ENCODE measurements around the gene CLASRP.

CLASRP gene

DNA sequence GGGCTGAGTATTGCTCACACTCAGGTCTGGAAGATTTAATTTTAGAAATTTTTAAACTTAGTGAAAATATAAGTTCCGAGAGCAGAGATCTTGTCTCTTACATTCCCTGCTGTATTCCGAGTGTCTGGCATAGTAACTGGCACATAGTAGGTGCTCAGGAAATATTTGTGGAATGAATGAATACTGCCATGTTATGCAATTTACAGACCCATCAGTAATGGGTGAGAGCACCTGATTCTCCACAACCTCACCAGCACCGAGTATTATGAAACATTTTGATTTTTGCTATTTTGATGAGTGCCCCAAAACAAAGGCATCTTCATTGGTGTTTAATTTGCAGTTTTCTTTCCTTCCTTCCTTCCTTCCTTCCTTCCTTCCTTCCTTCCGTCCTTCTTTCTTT lies 15.8 kb upstream of the CLASRP start:
- Histone ChIP-seq H3K4me1 (ENCODE audit: insufficient read depth, insufficient read length) (no peaks in the 10 kb centered on the region), H3K9me3 (ENCODE audit: insufficient read depth, low read length) (no peaks in the 10 kb centered on the region), H3K36me3 (ENCODE audit: insufficient read depth, insufficient read length, low read length) (peaks cover 20% of the 10 kb centered on the region), H3K27me3 (ENCODE audit: insufficient read depth, insufficient read length) (no peaks in the 10 kb centered on the region), H3K9ac (ENCODE audit: insufficient read length, low read depth) (no peak overlapping the region), H3K4me3 (ENCODE audit: insufficient read length, low read depth) (no peak overlapping the region)
- TF ChIP-seq ZNF274 (IDR thresholded peaks at IDR 0.05; ENCODE audit: low read depth, low read length): no peak
- DNase-seq (ENCODE audit: low read depth, low spot score): no peak

DNA sequence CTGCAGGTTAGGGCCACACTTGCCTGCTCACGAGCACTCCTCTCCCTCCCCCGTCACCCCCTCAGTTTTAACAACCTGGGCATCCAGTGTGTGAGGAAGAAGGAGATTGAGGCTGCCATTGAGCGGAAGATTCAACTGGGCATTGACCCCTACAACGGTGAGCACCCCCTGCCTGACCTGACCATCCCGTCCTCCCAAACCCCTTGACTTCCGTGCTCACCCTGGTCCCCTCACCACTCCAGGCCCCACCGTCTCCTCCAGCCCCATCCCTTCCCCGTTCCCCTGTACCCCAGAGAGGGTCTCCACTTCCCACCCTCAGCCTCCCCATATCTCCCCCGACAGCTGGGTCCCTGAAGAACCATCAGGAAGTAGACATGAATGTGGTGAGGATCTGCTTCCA lies 13.6 kb upstream of the CLASRP start:
- Histone ChIP-seq H3K9ac (ENCODE audit: insufficient read length, low read depth) (no peak overlapping the region), H3K9me3 (ENCODE audit: insufficient read depth, low read length) (no peaks in the 10 kb centered on the region), H3K4me3 (ENCODE audit: insufficient read length, low read depth) (no peak overlapping the region), H3K27me3 (ENCODE audit: insufficient read depth, insufficient read length) (no peaks in the 10 kb centered on the region), H3K4me1 (ENCODE audit: insufficient read depth, insufficient read length) (no peaks in the 10 kb centered on the region), H3K36me3 (ENCODE audit: insufficient read depth, insufficient read length, low read length) (peaks cover 25% of the 10 kb centered on the region)
- TF ChIP-seq SUZ12 (IDR thresholded peaks at IDR 0.05; ENCODE audit: extremely low read depth, insufficient read depth, insufficient read length) (no peak), YY1 (IDR thresholded peaks at IDR 0.05; ENCODE audit: insufficient read depth, insufficient read length) (no peak), ZNF274 (IDR thresholded peaks at IDR 0.05; ENCODE audit: low read depth, low read length) (no peak)
- no peak for DNase-seq (ENCODE audit: low read depth, low spot score)

DNA sequence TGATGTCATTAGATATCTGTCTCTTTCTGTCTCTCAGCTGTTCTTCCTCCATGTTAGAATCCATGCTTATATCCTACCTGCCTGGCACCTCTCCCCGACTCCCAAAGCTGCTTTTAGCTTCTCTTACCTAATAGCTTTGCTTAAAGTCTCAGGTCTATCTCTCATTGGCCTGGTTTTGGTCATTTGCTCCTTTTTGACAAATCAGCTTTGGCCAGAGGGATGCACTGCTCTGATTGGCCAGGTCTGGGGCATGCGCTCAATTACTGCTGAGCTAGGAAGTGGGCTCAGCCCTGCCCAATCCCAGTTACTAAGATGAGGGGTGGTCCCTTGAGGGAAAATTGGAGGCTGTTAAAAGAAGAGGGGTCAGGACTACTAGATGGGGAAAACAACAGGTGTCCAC lies 11.5 kb upstream of the CLASRP start:
- TF ChIP-seq SUZ12 (IDR thresholded peaks at IDR 0.05; ENCODE audit: extremely low read depth, insufficient read depth, insufficient read length) (no peak), YY1 (IDR thresholded peaks at IDR 0.05; ENCODE audit: insufficient read depth, insufficient read length) (no peak), ZNF274 (IDR thresholded peaks at IDR 0.05; ENCODE audit: low read depth, low read length) (no peak)
- no peaks in the 10 kb centered on the region for H3K27me3 ChIP-seq (ENCODE audit: insufficient read depth, insufficient read length)
- H3K4me3 ChIP-seq (ENCODE audit: insufficient read length, low read depth): no peak overlapping the region
- no peak for DNase-seq (ENCODE audit: low read depth, low spot score)
- no peak overlapping the region for H3K9ac ChIP-seq (ENCODE audit: insufficient read length, low read depth)
- H3K4me1 ChIP-seq (ENCODE audit: insufficient read depth, insufficient read length): no peaks in the 10 kb centered on the region
- no peaks in the 10 kb centered on the region for H3K9me3 ChIP-seq (ENCODE audit: insufficient read depth, low read length)
- H3K36me3 ChIP-seq (ENCODE audit: insufficient read depth, insufficient read length, low read length): peaks cover 35% of the 10 kb centered on the region

DNA sequence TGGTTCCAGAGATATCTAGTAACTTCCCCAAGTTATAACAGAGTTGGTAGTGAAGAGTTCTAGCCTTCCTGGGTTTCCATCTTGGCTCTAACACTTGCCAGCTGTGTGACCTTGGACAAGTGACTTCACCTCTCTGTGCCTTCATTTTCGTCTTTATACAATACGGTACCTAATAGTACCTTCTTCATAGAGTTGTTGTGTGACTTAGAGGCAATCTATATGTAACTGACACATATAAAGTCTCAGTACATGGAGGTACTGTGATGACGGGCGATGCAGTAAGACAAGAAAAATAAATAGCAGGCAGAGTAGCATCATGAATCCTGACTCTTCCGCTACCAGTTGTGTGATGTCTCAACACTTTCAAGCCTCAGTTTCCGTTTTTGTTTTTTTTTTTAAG lies 8.0 kb upstream of the CLASRP start:
- no peak overlapping the region for H3K4me3 ChIP-seq (ENCODE audit: insufficient read length, low read depth)
- H3K27me3 ChIP-seq (ENCODE audit: insufficient read depth, insufficient read length): no peaks in the 10 kb centered on the region
- H3K4me1 ChIP-seq (ENCODE audit: insufficient read depth, insufficient read length): no peaks in the 10 kb centered on the region
- H3K9me3 ChIP-seq (ENCODE audit: insufficient read depth, low read length): no peaks in the 10 kb centered on the region
- peaks cover 44% of the 10 kb centered on the region for H3K36me3 ChIP-seq (ENCODE audit: insufficient read depth, insufficient read length, low read length)
- DNase-seq (ENCODE audit: low read depth, low spot score): no peak
- no peak for TF ChIP-seq ZNF274 (IDR thresholded peaks at IDR 0.05; ENCODE audit: low read depth, low read length)
- TF ChIP-seq YY1 (IDR thresholded peaks at IDR 0.05; ENCODE audit: insufficient read depth, insufficient read length): no peak
- no peak overlapping the region for H3K9ac ChIP-seq (ENCODE audit: insufficient read length, low read depth)

DNA sequence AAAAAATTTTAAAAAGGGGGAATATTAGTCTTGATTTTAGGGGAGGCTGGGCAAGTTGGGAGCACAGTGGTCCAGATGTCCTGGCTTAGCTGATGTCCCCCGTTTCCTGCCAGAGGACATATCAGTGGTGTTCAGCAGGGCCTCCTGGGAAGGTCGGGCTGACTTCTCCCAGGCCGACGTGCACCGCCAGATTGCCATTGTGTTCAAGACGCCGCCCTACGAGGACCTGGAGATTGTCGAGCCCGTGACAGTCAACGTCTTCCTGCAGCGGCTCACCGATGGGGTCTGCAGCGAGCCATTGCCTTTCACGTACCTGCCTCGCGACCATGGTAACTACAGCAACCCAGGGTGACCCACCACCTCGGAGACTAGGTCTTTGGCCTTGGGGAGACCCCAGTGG lies 6.4 kb upstream of the CLASRP start:
- H3K4me3 ChIP-seq (ENCODE audit: insufficient read length, low read depth): no peak overlapping the region
- no peak overlapping the region for H3K9ac ChIP-seq (ENCODE audit: insufficient read length, low read depth)
- TF ChIP-seq YY1 (IDR thresholded peaks at IDR 0.05; ENCODE audit: insufficient read depth, insufficient read length): no peak
- TF ChIP-seq SUZ12 (IDR thresholded peaks at IDR 0.05; ENCODE audit: extremely low read depth, insufficient read depth, insufficient read length): no peak
- no peak for TF ChIP-seq ZNF274 (IDR thresholded peaks at IDR 0.05; ENCODE audit: low read depth, low read length)
- no peaks in the 10 kb centered on the region for H3K9me3 ChIP-seq (ENCODE audit: insufficient read depth, low read length)
- DNase-seq (ENCODE audit: low read depth, low spot score): no peak
- no peaks in the 10 kb centered on the region for H3K27me3 ChIP-seq (ENCODE audit: insufficient read depth, insufficient read length)
- no peaks in the 10 kb centered on the region for H3K4me1 ChIP-seq (ENCODE audit: insufficient read depth, insufficient read length)
- peaks cover 51% of the 10 kb centered on the region for H3K36me3 ChIP-seq (ENCODE audit: insufficient read depth, insufficient read length, low read length)

DNA sequence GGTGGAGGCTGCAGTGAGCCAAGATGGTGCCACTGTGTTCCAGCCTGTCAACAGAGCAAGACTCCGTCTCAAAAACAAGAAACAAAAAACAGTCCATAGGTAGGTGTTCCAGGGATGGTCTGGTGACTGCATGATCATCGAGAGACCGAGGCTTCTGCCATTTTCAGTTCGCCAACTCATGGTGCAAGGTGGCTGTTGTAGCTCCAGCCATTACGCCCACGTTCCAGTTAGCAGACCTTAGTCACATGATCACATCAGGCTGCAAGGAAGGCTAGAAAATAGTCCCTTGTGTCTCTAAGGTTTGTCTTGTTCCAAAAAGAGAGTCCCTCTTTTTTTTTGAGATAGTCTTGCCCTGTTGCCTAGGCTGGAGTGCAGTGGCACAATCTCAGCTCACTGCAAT lies 3.1 kb upstream of the CLASRP start:
- no peak for DNase-seq (ENCODE audit: low read depth, low spot score)
- Histone ChIP-seq H3K27me3 (ENCODE audit: insufficient read depth, insufficient read length) (no peaks in the 10 kb centered on the region), H3K36me3 (ENCODE audit: insufficient read depth, insufficient read length, low read length) (peaks cover 45% of the 10 kb centered on the region), H3K9me3 (ENCODE audit: insufficient read depth, low read length) (no peaks in the 10 kb centered on the region), H3K4me3 (ENCODE audit: insufficient read length, low read depth) (no peak overlapping the region), H3K4me1 (ENCODE audit: insufficient read depth, insufficient read length) (peaks cover 9% of the 10 kb centered on the region), H3K9ac (ENCODE audit: insufficient read length, low read depth) (no peak overlapping the region)
- no peak for TF ChIP-seq SUZ12 (IDR thresholded peaks at IDR 0.05; ENCODE audit: extremely low read depth, insufficient read depth, insufficient read length)
- no peak for TF ChIP-seq ZNF274 (IDR thresholded peaks at IDR 0.05; ENCODE audit: low read depth, low read length)
- TF ChIP-seq YY1 (IDR thresholded peaks at IDR 0.05; ENCODE audit: insufficient read depth, insufficient read length): no peak

DNA sequence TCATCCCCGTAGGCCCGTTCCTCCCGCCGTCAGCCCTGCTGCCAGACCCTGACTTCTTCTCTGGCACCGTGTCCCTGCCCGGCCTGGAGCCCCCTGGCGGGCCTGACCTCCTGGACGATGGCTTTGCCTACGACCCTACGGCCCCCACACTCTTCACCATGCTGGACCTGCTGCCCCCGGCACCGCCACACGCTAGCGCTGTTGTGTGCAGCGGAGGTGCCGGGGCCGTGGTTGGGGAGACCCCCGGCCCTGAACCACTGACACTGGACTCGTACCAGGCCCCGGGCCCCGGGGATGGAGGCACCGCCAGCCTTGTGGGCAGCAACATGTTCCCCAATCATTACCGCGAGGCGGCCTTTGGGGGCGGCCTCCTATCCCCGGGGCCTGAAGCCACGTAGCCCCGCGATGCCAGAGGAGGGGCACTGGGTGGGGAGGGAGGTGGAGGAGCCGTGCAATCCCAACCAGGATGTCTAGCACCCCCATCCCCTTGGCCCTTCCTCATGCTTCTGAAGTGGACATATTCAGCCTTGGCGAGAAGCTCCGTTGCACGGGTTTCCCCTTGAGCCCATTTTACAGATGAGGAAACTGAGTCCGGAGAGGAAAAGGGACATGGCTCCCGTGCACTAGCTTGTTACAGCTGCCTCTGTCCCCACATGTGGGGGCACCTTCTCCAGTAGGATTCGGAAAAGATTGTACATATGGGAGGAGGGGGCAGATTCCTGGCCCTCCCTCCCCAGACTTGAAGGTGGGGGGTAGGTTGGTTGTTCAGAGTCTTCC lies 1.3 kb upstream of the CLASRP start:
- H3K9ac ChIP-seq (ENCODE audit: insufficient read length, low read depth): no peak overlapping the region
- no peak for TF ChIP-seq SUZ12 (IDR thresholded peaks at IDR 0.05; ENCODE audit: extremely low read depth, insufficient read depth, insufficient read length)
- no peak for TF ChIP-seq YY1 (IDR thresholded peaks at IDR 0.05; ENCODE audit: insufficient read depth, insufficient read length)
- no peak for TF ChIP-seq ZNF274 (IDR thresholded peaks at IDR 0.05; ENCODE audit: low read depth, low read length)
- no peaks in the 10 kb centered on the region for H3K27me3 ChIP-seq (ENCODE audit: insufficient read depth, insufficient read length)
- DNase-seq (ENCODE audit: low read depth, low spot score): no peak
- peaks cover 49% of the 10 kb centered on the region for H3K36me3 ChIP-seq (ENCODE audit: insufficient read depth, insufficient read length, low read length)
- H3K4me1 ChIP-seq (ENCODE audit: insufficient read depth, insufficient read length): peaks cover 9% of the 10 kb centered on the region
- no peaks in the 10 kb centered on the region for H3K9me3 ChIP-seq (ENCODE audit: insufficient read depth, low read length)
- no peak overlapping the region for H3K4me3 ChIP-seq (ENCODE audit: insufficient read length, low read depth)

Data from NT2/D1 (cell line).